ENCODE results near the gene ERBB4.

Gene ERBB4

GRCh38 chr2:212001325-212001724 lies 537.3 kb downstream of the ERBB4 start:
- no peak for DNase-seq
- no peak for TF ChIP-seq CTCF (IDR thresholded peaks at IDR 0.05; ENCODE audit: low read depth, low read length)
- H3K4me3 ChIP-seq (ENCODE audit: low read depth, low read length), result no peak overlapping the region
- H3K36me3 ChIP-seq, result no peaks in the 10 kb centered on the region
- H3K27ac ChIP-seq, result no peak overlapping the region
- no peaks in the 10 kb centered on the region for H3K27me3 ChIP-seq (ENCODE audit: insufficient read depth, low read depth, severe bottlenecking)
- H3K9me3 ChIP-seq (ENCODE audit: severe bottlenecking), result no peaks in the 10 kb centered on the region

GRCh38 chr2:211996857-211997256 lies 541.7 kb downstream of the ERBB4 start:
- no peak for TF ChIP-seq CTCF (IDR thresholded peaks at IDR 0.05; ENCODE audit: low read depth, low read length)
- Histone ChIP-seq H3K27me3 (ENCODE audit: insufficient read depth, low read depth, severe bottlenecking) (no peaks in the 10 kb centered on the region), H3K36me3 (no peaks in the 10 kb centered on the region), H3K4me3 (ENCODE audit: low read depth, low read length) (no peak overlapping the region), H3K27ac (no peak overlapping the region), H3K9me3 (ENCODE audit: severe bottlenecking) (no peaks in the 10 kb centered on the region)
- DNase-seq, result no peak

- no peak for DNase-seq
- Histone ChIP-seq H3K9me3 (ENCODE audit: severe bottlenecking) (no peaks in the 10 kb centered on the region), H3K4me3 (ENCODE audit: low read depth, low read length) (no peak overlapping the region), H3K27ac (no peak overlapping the region), H3K27me3 (ENCODE audit: insufficient read depth, low read depth, severe bottlenecking) (no peaks in the 10 kb centered on the region), H3K36me3 (no peaks in the 10 kb centered on the region)
- no peak for TF ChIP-seq CTCF (IDR thresholded peaks at IDR 0.05; ENCODE audit: low read depth, low read length)
These were observed 543.8 kb downstream of the ERBB4 start for GRCh38 chr2:211994806-211995205.

GRCh38 chr2:211990335-211990734 lies 548.3 kb downstream of the ERBB4 start:
- Histone ChIP-seq H3K36me3 (no peaks in the 10 kb centered on the region), H3K27ac (no peak overlapping the region), H3K27me3 (ENCODE audit: insufficient read depth, low read depth, severe bottlenecking) (no peaks in the 10 kb centered on the region), H3K9me3 (ENCODE audit: severe bottlenecking) (no peaks in the 10 kb centered on the region), H3K4me3 (ENCODE audit: low read depth, low read length) (no peak overlapping the region)
- TF ChIP-seq CTCF (IDR thresholded peaks at IDR 0.05; ENCODE audit: low read depth, low read length), result no peak
- DNase-seq, result no peak

GRCh38 chr2:211986313-211986712 lies 552.3 kb downstream of the ERBB4 start:
- no peak overlapping the region for H3K4me3 ChIP-seq (ENCODE audit: low read depth, low read length)
- DNase-seq, result no peak
- no peaks in the 10 kb centered on the region for H3K27me3 ChIP-seq (ENCODE audit: insufficient read depth, low read depth, severe bottlenecking)
- no peak overlapping the region for H3K27ac ChIP-seq
- H3K9me3 ChIP-seq (ENCODE audit: severe bottlenecking), result no peaks in the 10 kb centered on the region
- no peaks in the 10 kb centered on the region for H3K36me3 ChIP-seq
- no peak for TF ChIP-seq CTCF (IDR thresholded peaks at IDR 0.05; ENCODE audit: low read depth, low read length)

GRCh38 chr2:211985393-211985792 lies 553.2 kb downstream of the ERBB4 start:
- Histone ChIP-seq H3K36me3 (no peaks in the 10 kb centered on the region), H3K27me3 (ENCODE audit: insufficient read depth, low read depth, severe bottlenecking) (no peaks in the 10 kb centered on the region), H3K4me3 (ENCODE audit: low read depth, low read length) (no peak overlapping the region), H3K9me3 (ENCODE audit: severe bottlenecking) (no peaks in the 10 kb centered on the region), H3K27ac (no peak overlapping the region)
- no peak for DNase-seq
- no peak for TF ChIP-seq CTCF (IDR thresholded peaks at IDR 0.05; ENCODE audit: low read depth, low read length)
